GM23248 (cell line): ENCODE measurements around the gene SORT1. TPM values are rescaled to one million over a fixed set of nuclear protein-coding genes. Genes with fewer than 3 reads are reported as not detected.
"Not testable (repeated sequence)": the region's sequence is repeated elsewhere in the genome, so short reads cannot be mapped to it uniquely, and the experiment has no call there.

Source experiments
- DNase-seq: peaks from one replicate; pipeline ENCODE4 v3.0.0-alpha.2; 2015
- H2AFZ ChIP-seq: fragments of 200-600 bp; sonication (generic); 2 replicates; pipeline ENCODE4 v1.6.1; 2016; ENCODE audit warnings: antibody characterized with exemption
- H3F3A ChIP-seq: fragments of 200-600 bp; sonication (generic); 2 replicates; pipeline ENCODE4 v1.6.1; 2016; ENCODE audit warnings: mild to moderate bottlenecking, antibody characterized with exemption, mixed run types; ENCODE audit not compliant: insufficient read depth
- H3K27ac ChIP-seq: fragments of 200-600 bp; sonication (generic); 2 replicates; pipeline ENCODE4 v1.5.1; 2016; ENCODE audit warnings: mild to moderate bottlenecking
- H3K27me3 ChIP-seq: fragments of 200-600 bp; sonication (generic); replicated peaks from 2 replicates; pipeline ENCODE4 v1.6.1; 2016; ENCODE audit warnings: mild to moderate bottlenecking; ENCODE audit not compliant: insufficient read depth
- H3K36me3 ChIP-seq: fragments of 200-600 bp; sonication (generic); 2 replicates; pipeline ENCODE4 v1.6.1; 2016; ENCODE audit warnings: low read depth, mild to moderate bottlenecking
- H3K4me1 ChIP-seq: fragments of 200-600 bp; sonication (generic); 2 replicates; pipeline ENCODE4 v1.6.1; 2016; ENCODE audit warnings: mild to moderate bottlenecking; ENCODE audit not compliant: insufficient read depth
- H3K4me2 ChIP-seq: fragments of 200-600 bp; sonication (generic); one replicate; pipeline ENCODE4 v1.6.1; 2016; ENCODE audit warnings: mild to moderate bottlenecking; ENCODE audit not compliant: unreplicated experiment
- H3K4me3 ChIP-seq: fragments of 200-600 bp; sonication (generic); 2 replicates; pipeline ENCODE4 v1.5.1; 2016; ENCODE audit warnings: mild to moderate bottlenecking
- H3K79me2 ChIP-seq: fragments of 200-600 bp; sonication (generic); 2 replicates; pipeline ENCODE4 v1.6.1; 2016; ENCODE audit warnings: mild to moderate bottlenecking; ENCODE audit not compliant: insufficient read depth
- H3K9ac ChIP-seq: fragments of 200-600 bp; sonication (generic); 2 replicates; pipeline ENCODE4 v1.6.1; 2016; ENCODE audit warnings: mild to moderate bottlenecking
- H3K9me2 ChIP-seq: fragments of 200-600 bp; sonication (generic); 2 replicates; pipeline ENCODE4 v1.6.1; 2016; ENCODE audit warnings: mixed run types, mild to moderate bottlenecking, moderate library complexity; ENCODE audit not compliant: insufficient read depth
- H3K9me3 ChIP-seq: fragments of 200-600 bp; sonication (generic); one replicate; pipeline ENCODE4 v1.6.1; 2017; ENCODE audit warnings: low read depth
- H4K20me1 ChIP-seq: fragments of 200-600 bp; sonication (generic); 2 replicates; pipeline ENCODE4 v1.6.0; 2016; ENCODE audit not compliant: insufficient read depth
- EZH2 ChIP-seq: fragments of 200-600 bp; sonication (generic); IDR thresholded peaks from 2 replicates; pipeline ENCODE4 v1.6.1; 2018; ENCODE audit warnings: antibody characterized with exemption, mild to moderate bottlenecking; ENCODE audit not compliant: insufficient read depth, poor library complexity, severe bottlenecking
- EZH2phosphoT487 ChIP-seq: fragments of 200-600 bp; sonication (generic); IDR thresholded peaks from 2 replicates; pipeline ENCODE4 v1.6.1; 2018; ENCODE audit warnings: antibody characterized with exemption, moderate library complexity, mild to moderate bottlenecking, low read depth; ENCODE audit not compliant: insufficient read depth
- WGBS, 2 experiments: methylation state at CpG; one replicate each; pipeline ENCODE4 v1.1.6; 2015 to 2017; ENCODE audit warnings: low lambda C conversion rate in 2 of 2, low coverage in 1 of 2; ENCODE audit errors: missing lambda C conversion rate in 2 of 2; 5-methylcytosine and 5-hydroxymethylcytosine counted together
- in situ Hi-C: fragments of 300-500 bp; cut with MboI; formaldehyde crosslinking; loops from 2 replicates; pipeline ENCODE4 v1.15.0; 2020
- polyA plus RNA-seq: library from polyadenylated mRNA; unstranded; fragments of >200 nt; fragmentation: Nextera tagmentation; extraction: Ambion mirVana; gene quantifications from 2 replicates; pipeline ENCODE4 v1.2.1, GENCODE V29; 2016
- total RNA-seq: library from RNA; depleted of rRNA; stranded (reverse); fragments of >200 nt; shearing (Covaris generic); gene quantifications from 2 replicates; pipeline ENCODE4 v1.2.3, GENCODE V29; 2014

The SORT1 gene
- total and polyA plus RNA-seq, 2 experiments from 2014 or later = 7.1 to 8.4 TPM

DNA sequence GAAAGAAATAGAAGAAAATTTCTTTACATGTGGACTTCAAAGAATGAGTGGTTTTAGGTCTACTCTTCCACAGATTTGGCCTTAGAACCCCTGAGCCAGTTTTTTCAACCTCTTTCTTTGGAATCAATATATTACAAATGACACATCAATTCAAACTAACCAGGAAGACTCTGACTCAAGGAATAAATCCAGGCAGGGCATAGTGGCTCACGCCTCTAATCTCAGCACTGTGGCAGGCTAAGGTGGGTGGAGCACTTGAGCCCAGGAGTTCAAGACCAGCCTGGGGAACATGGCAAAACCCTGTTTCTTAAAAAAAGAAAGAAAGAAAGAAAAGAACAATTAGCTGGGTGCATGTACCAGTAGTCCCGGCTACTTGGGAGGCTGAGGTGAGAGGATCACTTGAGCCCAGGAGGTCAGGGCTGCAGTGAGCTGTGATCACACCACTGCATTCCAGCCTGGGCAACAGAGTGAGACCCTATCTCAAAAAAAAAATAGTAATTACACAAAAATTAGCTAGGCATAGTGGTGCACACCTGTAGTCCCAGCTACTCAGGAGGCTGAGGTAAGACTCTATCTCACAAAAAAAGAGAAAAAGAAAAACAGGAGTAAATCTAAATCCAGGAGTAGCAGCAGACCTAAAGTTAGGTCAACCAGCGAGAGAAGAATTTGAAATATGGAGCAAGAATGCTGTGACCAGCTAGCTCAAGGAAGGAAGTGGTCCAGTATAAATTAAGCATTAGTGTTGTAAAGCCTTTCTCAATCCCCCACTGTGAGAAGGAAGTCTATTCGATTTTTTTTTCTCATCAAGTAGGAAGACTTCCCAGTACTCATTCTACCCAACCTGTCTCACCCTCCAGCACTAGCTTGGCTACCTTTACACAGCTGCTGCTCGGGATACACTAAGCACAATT, 1.9 kb downstream of the SORT1 start:
- no peak overlapping the region for H3K4me3 ChIP-seq
- H3K36me3 ChIP-seq = no peaks in the 10 kb centered on the region
- H3K27me3 ChIP-seq = no peaks in the 10 kb centered on the region
- H3K9me2 ChIP-seq = no peaks in the 10 kb centered on the region
- no peak overlapping the region for H3K4me2 ChIP-seq
- no peak for TF ChIP-seq EZH2
- no peak for TF ChIP-seq EZH2phosphoT487
- no peak overlapping the region for H2AFZ ChIP-seq
- DNase-seq = peak; percentile 37
- peaks cover 28% of the 10 kb centered on the region for H3K4me1 ChIP-seq
- in situ Hi-C loops = loop anchor here (5.0 kb wide), 1 partner anchor 119 kb away; no protein-coding TSS in a partner anchor
- H4K20me1 ChIP-seq = no peaks in the 10 kb centered on the region
- no peak overlapping the region for H3K9ac ChIP-seq
- no peak overlapping the region for H3K27ac ChIP-seq
- WGBS, 2 experiments = 83 to 89% methylated on average over 5 of the region's 5 CpGs
- no peaks in the 10 kb centered on the region for H3K79me2 ChIP-seq
- H3F3A ChIP-seq = peaks cover 48% of the 10 kb centered on the region
- no peaks in the 10 kb centered on the region for H3K9me3 ChIP-seq

DNA sequence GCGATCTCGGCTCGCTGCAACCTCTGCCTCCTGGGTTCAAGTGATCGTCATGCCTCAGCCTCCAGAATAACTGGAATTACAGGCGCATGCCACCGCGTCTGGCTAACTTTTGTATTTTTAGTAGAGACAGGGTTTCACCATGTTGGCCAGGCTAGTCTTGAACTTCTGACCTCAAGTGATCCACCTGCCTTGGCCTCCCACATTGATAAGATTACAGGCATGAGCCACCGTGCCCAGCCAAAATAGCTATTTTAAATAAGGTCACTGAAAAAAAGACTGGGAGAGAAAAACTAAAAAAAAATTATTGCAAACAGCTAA, 2.5 kb downstream of the SORT1 start:
- H2AFZ ChIP-seq, H3K27me3 ChIP-seq, H3K79me2 ChIP-seq, H3K9me2 ChIP-seq, H3K27ac ChIP-seq, H3K9me3 ChIP-seq, H3K9ac ChIP-seq, H4K20me1 ChIP-seq, H3K4me3 ChIP-seq, H3K4me2 ChIP-seq, DNase-seq, H3K36me3 ChIP-seq: not testable (repeated sequence)
- Histone ChIP-seq H3K4me1 (peaks cover 34% of the 10 kb centered on the region), H3F3A (peaks cover 49% of the 10 kb centered on the region)
- in situ Hi-C loops = loop anchor here (5.0 kb wide), 1 partner anchor 118 kb away; no protein-coding TSS in a partner anchor
- WGBS, 2 experiments = 76 to 80% methylated on average over 7 to 8 of the region's 8 CpGs

DNA sequence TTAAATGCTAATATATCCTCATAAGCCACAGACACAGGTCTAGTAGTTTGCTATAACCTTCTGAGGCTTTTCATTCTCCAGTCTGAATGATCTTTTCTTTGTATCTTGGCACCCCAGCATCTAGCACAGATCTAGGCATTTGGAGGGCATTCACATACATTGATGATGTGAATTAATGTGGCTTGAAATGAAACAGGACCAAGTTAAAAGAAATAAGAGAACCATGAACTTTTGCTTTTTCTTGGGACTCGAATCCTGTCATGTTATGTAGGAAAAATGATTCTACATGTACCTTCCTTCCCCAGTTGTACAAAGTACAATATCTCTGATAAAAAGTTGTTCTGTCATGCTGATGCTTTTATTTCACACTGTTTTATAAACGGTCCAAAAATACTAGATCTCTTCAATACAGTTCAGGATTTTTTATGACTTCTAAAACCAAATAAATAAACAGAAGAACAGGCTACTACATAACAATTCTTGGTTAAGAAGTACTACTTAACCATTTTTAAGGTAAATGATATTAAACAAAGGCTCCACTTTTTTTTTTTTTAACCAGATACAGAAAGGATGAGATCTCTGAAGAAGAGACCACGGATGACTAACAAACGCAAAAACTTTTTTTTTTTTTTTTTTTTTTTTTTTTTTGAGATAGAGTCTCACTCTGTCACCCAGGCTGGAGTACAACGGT, 3.0 kb downstream of the SORT1 start:
- no peaks in the 10 kb centered on the region for H3K36me3 ChIP-seq
- no peak overlapping the region for H3K4me2 ChIP-seq
- 75 to 78% methylated on average over 4 to 5 of the region's 5 CpGs for WGBS, 2 experiments
- TF ChIP-seq EZH2phosphoT487 (no peak), EZH2 (no peak)
- H3K4me3 ChIP-seq = no peak overlapping the region
- no peaks in the 10 kb centered on the region for H3K27me3 ChIP-seq
- no peak overlapping the region for H3K9ac ChIP-seq
- peaks cover 47% of the 10 kb centered on the region for H3F3A ChIP-seq
- no peaks in the 10 kb centered on the region for H3K9me3 ChIP-seq
- 0 out of 2 replicates have a peak, but pooled peaks cover 8% of the 10 kb centered on the region for H3K79me2 ChIP-seq
- DNase-seq = no peak
- no peak overlapping the region for H3K27ac ChIP-seq
- peaks cover 39% of the 10 kb centered on the region for H3K4me1 ChIP-seq
- in situ Hi-C loops = loop anchor here (5.0 kb wide), 1 partner anchor 117 kb away; no protein-coding TSS in a partner anchor
- no peaks in the 10 kb centered on the region for H3K9me2 ChIP-seq
- no peaks in the 10 kb centered on the region for H4K20me1 ChIP-seq
- H2AFZ ChIP-seq = peak overlapping the region; percentile 6; the same call in 1 of the 2 replicates

DNA sequence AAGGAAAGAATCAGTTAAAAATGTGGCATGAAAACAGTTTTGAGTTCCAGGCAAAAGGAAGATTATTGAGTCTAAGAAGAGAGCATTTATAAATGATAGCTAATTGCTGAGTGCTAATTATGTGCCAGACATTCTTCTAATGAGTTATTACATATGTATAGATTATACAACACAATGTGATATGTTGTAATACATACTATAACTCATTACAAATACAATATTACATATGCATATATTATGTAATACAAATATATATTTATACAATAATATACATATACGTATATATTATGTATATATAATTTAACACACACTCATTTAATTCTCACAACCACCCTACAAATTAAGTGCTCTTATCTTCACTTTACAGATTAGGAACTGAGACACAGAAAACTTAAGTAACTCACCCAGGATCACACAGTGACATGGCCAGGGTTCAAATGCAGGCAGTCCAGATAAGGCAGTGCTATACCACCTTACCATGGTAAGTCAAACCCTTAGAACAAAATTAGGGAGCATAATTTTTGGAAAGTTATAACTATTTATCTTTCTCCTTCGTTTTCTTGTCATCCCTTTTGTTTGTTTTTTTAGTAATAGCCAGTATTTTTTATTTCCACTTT, 4.0 kb downstream of the SORT1 start:
- H4K20me1 ChIP-seq = no peaks in the 10 kb centered on the region
- peak overlapping the region; percentile 37; the same call in 1 of the 2 replicates for H3K4me3 ChIP-seq
- peak overlapping the region; percentile 61 for H3K27ac ChIP-seq
- peak overlapping the region; percentile 66; the same call in 1 of the 2 replicates for H3K9ac ChIP-seq
- no peak for DNase-seq
- whole genome bisulfite sequencing, 2 experiments = 73 to 82% methylated on average over 2 of the region's 2 CpGs
- no peaks in the 10 kb centered on the region for H3K36me3 ChIP-seq
- no peaks in the 10 kb centered on the region for H3K9me3 ChIP-seq
- H2AFZ ChIP-seq = peak overlapping the region; percentile 88
- in situ Hi-C loops = no loop called here
- H3K4me1 ChIP-seq = peaks cover 39% of the 10 kb centered on the region
- no peaks in the 10 kb centered on the region for H3K9me2 ChIP-seq
- peak overlapping the region; percentile 82 for H3K4me2 ChIP-seq
- TF ChIP-seq EZH2phosphoT487 (no peak), EZH2 (no peak)
- H3F3A ChIP-seq = peaks cover 37% of the 10 kb centered on the region
- no peaks in the 10 kb centered on the region for H3K27me3 ChIP-seq
- peaks cover 8% of the 10 kb centered on the region; the same call in 1 of the 2 replicates for H3K79me2 ChIP-seq
